Hepatocyte (in vitro differentiated cells): Measurements from ENCODE around the gene RUNDC3A.

ENCODE experiments used
- EZH2 ChIP-seq: fragments of 200-600 bp; sonication (generic); IDR thresholded peaks from 2 replicates; pipeline ENCODE4 v1.6.1; 2016; ENCODE audit warnings: antibody characterized with exemption, mild to moderate bottlenecking, borderline replicate concordance
- TF ChIP-seq, protein P1 (sequence below): fragments of 200-600 bp; sonication (generic); IDR thresholded peaks from 2 replicates; pipeline ENCODE4 v1.5.1; 2016; ENCODE audit warnings: antibody characterized with exemption, mild to moderate bottlenecking; ENCODE audit not compliant: poor library complexity

DNA sequence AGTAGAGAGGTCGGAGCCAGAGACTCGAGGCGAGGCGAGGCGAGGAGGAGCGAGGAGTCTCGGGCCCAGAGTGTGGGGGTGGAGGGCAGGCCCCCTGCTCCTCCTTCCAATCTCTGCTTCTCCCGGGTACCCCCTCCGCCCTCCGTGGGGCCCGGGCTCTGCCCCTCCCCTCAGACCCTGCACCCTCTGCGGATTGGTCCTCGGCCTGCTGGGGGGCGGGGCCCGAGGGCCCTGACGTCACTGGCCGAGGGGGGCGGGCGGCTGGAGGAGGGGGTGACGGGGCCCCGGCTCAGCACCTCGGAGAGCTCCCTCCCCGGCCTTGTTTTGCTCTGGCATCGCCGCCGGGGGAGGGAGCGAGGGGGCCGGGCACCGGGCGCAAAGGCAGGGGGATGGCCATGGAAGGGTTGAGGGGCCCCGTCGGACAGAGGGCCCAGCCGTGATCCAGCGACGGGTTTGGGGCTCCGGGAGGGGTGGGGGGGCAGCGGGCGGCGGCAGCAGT lies at the start of gene RUNDC3A:
- TF ChIP-seq, protein P1, sequence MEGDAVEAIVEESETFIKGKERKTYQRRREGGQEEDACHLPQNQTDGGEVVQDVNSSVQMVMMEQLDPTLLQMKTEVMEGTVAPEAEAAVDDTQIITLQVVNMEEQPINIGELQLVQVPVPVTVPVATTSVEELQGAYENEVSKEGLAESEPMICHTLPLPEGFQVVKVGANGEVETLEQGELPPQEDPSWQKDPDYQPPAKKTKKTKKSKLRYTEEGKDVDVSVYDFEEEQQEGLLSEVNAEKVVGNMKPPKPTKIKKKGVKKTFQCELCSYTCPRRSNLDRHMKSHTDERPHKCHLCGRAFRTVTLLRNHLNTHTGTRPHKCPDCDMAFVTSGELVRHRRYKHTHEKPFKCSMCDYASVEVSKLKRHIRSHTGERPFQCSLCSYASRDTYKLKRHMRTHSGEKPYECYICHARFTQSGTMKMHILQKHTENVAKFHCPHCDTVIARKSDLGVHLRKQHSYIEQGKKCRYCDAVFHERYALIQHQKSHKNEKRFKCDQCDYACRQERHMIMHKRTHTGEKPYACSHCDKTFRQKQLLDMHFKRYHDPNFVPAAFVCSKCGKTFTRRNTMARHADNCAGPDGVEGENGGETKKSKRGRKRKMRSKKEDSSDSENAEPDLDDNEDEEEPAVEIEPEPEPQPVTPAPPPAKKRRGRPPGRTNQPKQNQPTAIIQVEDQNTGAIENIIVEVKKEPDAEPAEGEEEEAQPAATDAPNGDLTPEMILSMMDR = no peak
- TF ChIP-seq EZH2 = no peak
